IPS-NIHi7 (cell line): ENCODE measurements around the gene KLK6.
"Not testable (repeated sequence)": the region's sequence is repeated elsewhere in the genome, so short reads cannot be mapped to it uniquely, and the experiment has no call there.

Experiments
- DNase-seq: peaks from one replicate; pipeline ENCODE4 v3.0.0; 2012; ENCODE audit warnings: mixed read lengths; ENCODE audit errors: extremely low spot score

KLK6 gene

GRCh38 chr19:50992666-50993035, 23.3 kb upstream of the KLK6 start:
- no peak for DNase-seq

- DNase-seq: not testable (repeated sequence)
Observed at GRCh38 chr19:50984416-50984815, 15.0 kb upstream of the KLK6 start.

DNA sequence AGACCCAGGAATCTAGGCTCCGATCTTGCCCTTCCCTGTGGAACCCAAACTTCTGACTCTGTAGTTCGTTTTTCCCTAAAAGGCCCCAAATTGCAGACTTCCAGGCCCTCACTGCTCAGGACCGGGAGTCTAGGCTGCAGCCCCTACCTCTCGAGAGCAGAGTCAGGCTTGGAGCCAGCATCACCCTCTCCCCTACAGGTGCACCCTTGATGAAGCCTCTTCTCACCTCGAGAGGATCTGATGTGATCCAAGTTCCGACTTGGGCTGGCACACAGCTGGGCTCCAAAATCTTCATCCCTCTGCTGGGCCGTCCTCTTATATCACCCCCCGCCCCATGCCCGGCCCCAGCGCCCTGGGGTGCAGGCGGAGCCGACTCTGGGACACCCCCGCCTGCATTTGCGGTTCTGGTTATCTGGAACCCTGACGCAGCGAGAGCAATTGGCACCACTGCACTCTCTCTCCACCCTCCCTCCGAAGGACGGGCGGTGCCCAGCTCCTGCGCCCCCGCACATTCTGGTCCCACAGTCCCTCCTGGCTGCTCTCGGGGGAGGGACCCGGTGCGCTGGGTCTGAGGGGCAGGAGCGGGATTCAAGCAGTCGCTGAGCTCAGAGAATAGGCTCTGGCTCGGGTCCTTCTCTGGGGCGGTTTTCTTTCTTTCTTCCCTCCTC, 14.4 kb upstream of the KLK6 start, which contains the start of gene KLK7:
Gene KLK7 (minus strand): TSS at position 293 of the 668 bp plus-strand sequence. CDS start 1,518 bp downstream, outside the sequence.
- peak; percentile 46 for DNase-seq

GRCh38 chr19:50982186-50982585, 12.8 kb upstream of the KLK6 start:
- no peak for DNase-seq

DNA sequence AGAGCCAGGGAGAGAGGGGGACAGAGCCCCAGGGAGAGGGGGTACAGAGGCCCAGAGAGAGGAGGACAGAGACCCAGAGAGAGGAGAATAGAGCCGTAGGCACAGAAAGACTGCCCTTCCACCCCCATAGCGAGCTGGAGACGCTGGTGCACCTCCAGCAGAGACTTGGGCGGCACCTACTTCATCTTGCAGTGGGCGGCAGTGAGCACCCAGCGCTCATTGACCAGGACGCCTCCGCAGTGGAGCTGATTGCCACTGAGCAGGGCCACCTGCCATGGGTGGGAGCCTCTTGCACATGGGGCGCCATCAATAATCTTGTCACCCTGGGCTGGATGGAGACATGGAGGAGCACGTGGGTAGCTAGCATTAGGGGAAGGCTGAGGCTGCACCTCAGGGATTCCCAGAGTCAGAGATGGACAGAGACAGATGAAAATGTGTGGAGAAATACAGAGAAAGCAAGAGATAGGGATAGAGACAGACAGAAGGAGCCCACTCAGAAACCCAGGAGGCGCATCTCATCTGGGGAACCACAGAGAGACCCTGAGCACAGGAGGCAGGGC, 12.3 kb upstream of the KLK6 start:
- no peak for DNase-seq

DNA sequence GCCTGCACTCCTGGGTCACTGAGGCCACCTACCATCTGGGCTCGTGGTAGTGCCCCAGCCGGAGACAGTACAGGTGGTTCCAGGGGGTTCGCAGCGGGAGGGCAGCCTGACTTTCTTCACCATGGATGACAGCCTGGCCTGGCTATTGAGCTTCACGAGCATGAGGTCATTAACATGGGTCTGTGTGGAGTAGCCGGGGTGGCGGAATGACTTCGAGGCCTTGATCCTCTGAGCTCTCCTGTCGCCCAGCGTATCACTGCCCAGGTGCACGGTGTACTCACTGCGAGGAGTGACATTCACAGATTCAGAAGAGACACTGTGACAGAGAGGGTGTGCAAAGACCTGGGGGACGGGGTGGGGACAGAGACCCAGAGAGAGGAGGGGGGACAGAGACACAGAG, 10.8 kb upstream of the KLK6 start:
- DNase-seq: no peak

DNA sequence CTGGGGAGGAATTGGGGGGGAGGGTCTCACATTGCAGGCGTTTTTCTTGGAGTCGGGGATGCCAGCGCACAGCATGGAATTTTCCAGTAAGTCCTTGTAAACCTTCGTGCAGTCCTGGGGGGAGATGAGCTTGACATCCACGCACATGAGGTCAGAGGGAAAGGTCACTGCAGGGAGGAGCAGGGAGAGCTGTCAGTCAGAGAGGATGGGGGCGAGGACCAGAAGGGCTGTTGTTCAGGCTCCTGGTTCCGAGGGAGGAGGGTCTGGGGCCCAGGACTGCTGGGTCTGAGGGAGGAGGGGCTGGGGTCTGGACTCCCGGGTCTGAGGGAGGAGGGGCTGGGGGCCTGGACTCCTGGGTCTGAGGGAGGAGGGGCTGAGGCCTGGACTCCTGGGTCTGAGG, 10.4 kb upstream of the KLK6 start:
- no peak for DNase-seq

GRCh38 chr19:50978772-50979390, 9.5 kb upstream of the KLK6 start:
- no peak for DNase-seq

- DNase-seq: no peak
Observed at GRCh38 chr19:50977626-50978025, 8.2 kb upstream of the KLK6 start.

GRCh38 chr19:50975766-50976165, 6.4 kb upstream of the KLK6 start:
- peak; percentile 80 for DNase-seq

DNA sequence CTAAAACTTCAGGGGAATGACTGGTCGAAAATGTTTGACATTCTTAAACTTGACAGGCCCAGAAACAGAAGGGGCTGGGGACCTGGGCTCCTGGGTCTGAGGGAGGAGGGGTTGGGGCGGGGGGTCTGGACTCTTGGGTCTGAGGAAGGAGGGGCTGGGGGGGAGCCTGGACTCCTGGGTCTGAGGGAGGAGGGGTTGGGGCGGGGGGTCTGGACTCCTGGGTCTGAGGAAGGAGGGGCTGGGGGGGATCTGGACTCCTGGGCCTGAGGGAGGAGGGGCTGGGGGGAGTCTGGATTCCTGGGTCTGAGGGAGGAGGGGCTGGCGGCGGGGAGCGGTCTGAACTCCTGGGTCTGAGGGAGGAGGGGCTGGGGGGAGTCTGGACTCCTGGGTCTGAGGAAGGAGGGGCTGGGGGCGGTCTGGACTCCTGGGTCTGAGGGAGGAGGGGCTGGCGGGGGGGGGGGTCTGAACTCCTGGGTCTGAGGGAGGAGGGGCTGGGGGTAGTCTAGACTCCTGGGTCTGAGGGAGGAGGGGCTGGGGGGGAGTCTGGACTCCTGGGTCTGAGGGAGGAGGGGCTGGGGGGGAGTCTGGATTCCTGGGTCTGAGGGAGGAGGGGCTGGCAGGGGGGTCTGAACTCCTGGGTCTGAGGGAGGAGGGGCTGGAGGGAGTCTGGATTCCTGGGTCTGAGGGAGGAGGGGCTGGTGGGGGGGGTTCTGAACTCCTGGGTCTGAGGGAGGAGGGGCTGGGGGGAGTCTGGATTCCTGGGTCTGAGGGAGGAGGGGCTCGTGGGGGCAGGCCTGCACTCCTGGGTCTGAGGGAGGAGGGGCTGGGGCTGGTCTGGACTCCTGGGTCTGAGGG, 5.5 kb upstream of the KLK6 start:
- DNase-seq: no peak

- no peak for DNase-seq
Observed at GRCh38 chr19:50972795-50973376, 3.5 kb upstream of the KLK6 start.

- not testable (repeated sequence) for DNase-seq
Observed at GRCh38 chr19:50969810-50970209, 419 bp upstream of the KLK6 start.

DNA sequence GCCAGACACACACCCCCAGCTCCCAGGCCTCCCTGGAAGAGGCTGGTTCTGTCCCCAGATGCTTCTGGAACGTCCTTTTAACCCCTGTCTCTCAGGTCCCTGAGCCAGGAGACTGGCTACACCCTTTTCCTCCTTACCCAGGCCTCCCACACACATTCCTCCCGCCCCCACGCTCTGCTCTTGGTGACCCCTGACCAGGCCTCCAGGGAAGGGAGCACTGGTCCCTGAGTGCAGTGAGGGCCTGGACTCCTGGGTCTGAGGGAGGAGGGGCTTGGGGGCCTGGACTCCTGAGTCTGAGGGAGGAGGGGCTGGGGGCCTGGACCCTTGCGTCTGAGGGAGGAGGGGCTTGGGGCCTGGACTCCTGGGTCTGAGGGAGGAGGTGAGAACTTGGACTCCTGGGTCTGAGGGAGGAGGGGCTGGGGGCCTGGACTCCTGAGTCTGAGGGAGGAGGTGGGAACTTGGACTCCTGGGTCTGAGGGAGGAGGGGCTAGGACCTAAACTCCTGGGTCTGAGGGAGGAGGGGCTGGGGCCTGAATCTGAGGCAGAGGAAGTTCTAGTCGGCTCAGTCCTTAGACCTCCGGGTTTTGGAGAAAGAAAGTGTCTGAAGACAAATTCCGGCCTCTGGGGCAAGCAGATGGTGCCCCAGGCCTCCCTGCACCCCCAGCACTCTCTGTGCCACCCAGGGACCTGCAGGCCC, 527 bp downstream of the KLK6 start:
- peak; percentile 39 for DNase-seq

- DNase-seq: peak; percentile 36
Observed at GRCh38 chr19:50967929-50968715, 1.3 kb downstream of the KLK6 start.

DNA sequence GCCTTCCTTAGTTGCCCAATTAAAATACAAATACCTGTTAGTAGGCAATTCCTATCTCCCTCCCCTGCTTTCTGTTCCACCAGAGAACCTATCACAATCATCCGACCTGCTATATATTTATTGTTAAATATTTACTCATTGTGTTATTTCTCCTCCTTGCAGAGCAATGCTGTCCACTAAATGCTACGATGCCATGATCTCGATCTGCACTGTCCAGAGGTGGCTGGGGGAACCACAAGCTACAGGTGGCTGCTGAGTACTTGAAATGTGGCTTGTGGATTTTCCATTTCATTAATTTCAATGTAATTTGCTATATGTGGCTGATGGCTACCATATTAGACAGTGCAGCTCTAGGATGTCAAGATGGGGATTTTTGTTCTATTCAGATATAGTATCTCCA, 5.1 kb downstream of the KLK6 start:
- no peak for DNase-seq

- DNase-seq: no peak
Observed at GRCh38 chr19:50963381-50963780, 6.0 kb downstream of the KLK6 start.

- no peak for DNase-seq
Observed at GRCh38 chr19:50962245-50962644, 7.1 kb downstream of the KLK6 start.

DNA sequence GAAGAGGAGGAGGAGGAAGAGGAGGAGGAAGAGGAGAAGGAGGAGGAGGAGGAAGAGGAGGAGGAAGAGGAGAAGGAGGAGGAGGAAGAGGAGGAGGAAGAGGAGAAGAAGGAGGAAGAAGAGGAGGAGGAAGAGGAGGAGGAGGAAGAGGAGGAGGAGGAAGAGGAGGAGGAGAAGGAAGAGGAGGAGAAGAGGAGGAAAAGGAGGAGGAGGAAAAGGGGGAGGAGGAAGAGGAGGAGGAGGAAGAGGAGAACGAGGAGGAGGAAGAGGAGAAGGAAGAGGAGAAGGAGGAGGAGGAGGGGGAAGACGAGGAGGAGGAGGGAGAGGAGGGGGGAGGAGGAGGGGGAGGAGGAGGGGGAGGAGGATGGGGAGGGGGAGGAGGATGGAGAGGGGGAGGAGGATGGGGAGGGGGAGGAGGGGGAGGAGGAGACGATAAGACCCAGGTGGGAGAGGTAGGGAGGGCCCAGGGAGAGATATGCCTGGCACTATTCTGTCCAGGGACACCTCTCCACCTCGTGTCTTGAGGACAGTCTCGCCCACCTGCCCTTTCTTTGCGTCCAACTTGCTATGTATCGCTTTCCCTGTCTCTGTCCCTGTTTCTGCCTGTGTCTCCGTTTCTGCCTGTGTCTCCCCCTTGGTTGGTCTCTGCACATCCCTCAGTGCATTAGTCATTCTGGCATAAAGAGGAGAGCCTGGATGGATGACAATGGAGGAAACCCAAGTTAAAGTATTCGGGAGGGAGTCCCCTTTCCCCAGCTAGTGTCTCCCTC, 9.5 kb downstream of the KLK6 start:
- DNase-seq: no peak

GRCh38 chr19:50957587-50957986, 11.8 kb downstream of the KLK6 start:
- no peak for DNase-seq
